Fibroblast of mammary gland (primary cell): ENCODE results near the gene DOCK4.

Source experiments
- DNase-seq: peaks from one replicate; pipeline ENCODE4 v3.0.0-alpha.2; 2010; ENCODE audit warnings: low read depth
- H3K4me3 ChIP-seq: 2 replicates; pipeline ENCODE4 v1.5.1; 2011; ENCODE audit warnings: low read depth, mild to moderate bottlenecking, low read length, moderate library complexity; ENCODE audit not compliant: control insufficient read depth
- CTCF ChIP-seq: conservative IDR thresholded peaks from 2 replicates; pipeline ENCODE4 v1.5.1; 2011; ENCODE audit warnings: low read depth, low read length, inconsistent platforms; ENCODE audit not compliant: control insufficient read depth, insufficient read depth

The DOCK4 gene

GRCh38 chr7:112110175-112110574 lies 96.0 kb downstream of the DOCK4 start:
- TF ChIP-seq CTCF: no peak

GRCh38 chr7:112108981-112109380 lies 97.2 kb downstream of the DOCK4 start:
- DNase-seq: no peak
- TF ChIP-seq CTCF: no peak
- no peak overlapping the region for H3K4me3 ChIP-seq

More at GRCh38 chr7:112110175-112110574, 96.0 kb downstream of the DOCK4 start:
- no peak overlapping the region for H3K4me3 ChIP-seq
- DNase-seq: no peak

DNA sequence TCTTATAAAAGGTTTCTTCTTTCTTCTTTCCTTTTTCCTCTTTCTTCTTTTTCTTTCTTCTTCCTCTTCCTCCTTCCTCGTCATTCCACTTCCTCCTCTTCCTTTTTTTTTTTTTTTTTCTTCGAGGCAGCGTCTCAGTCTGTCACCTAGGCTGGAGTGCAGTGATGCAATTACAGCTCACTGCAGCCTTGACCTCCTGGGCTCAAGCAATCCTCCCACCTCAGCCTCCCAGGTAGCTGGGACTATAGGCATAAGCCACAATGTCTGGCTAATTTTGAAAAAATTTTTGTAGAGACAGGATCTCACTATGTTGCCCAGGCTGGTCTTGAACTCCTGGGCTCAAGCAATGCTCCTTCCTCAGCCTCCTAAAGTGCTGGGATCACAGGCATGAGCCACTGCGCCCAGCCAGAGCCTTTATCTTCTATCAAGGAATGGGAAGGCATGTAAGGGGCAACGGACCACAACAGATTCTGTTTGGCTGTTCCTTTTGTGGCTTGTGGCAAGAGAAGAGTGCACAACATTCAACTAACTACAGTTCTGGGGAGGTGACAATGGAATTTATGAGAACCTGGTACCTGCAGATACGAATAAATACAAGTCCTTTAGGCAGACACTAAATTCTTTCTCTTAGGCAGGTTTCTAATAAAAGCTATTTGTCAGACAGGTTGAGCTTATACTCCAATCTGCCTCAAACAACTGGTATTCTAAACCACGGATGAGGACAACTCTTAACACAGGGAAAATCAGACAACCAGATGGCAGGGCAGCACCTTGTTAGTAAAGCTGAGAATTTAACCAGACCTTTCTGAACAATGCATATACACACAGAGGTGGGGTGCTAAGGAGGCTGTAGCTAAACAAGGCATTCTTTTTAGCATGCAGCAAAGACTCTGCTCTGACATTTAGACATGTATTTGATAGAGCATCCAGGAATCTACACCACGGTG lies 100.3 kb downstream of the DOCK4 start:
- H3K4me3 ChIP-seq: no peak overlapping the region
- TF ChIP-seq CTCF: no peak
- DNase-seq: no peak

DNA sequence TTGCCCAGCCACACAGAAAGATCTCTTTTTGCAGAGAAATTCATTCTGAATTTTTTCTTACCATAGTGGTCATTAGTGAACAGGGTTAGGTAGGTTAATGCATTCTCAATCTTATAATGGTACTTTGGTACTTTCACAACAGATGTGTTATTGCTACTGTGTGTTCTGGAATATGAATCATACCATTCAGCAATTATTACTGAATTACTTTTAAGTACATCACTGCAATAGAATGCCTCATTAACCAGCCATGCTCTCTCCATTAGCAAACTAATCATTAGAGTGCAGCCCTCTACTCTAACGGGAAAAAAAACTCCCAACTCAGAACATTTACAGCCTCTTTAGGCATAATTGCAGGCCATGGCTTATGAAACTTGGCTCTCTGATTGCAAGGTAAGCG lies 102.1 kb downstream of the DOCK4 start:
- no peak overlapping the region for H3K4me3 ChIP-seq
- DNase-seq: peak; percentile 14
- TF ChIP-seq CTCF: no peak

DNA sequence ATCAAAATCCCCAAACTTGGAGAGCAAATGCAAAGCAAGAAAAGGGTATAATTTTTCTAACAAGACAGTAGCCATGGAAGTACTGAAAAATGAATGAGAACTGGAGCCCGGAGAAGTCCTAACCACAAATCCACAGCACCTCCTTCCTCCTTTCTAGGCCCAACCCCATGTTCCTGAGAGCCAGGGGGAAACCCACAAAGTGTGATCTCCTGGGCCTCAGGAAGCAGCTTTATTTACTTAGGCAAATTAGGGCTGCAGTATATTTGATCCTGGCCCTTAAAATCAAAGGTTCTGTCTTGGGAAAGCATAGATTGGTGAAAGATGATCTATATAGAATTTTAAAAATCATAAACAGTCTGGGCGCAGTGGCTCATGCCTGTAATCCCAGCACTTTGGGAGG lies 103.0 kb downstream of the DOCK4 start:
- DNase-seq: peak; percentile 26
- TF ChIP-seq CTCF: no peak
- H3K4me3 ChIP-seq: no peak overlapping the region

DNA sequence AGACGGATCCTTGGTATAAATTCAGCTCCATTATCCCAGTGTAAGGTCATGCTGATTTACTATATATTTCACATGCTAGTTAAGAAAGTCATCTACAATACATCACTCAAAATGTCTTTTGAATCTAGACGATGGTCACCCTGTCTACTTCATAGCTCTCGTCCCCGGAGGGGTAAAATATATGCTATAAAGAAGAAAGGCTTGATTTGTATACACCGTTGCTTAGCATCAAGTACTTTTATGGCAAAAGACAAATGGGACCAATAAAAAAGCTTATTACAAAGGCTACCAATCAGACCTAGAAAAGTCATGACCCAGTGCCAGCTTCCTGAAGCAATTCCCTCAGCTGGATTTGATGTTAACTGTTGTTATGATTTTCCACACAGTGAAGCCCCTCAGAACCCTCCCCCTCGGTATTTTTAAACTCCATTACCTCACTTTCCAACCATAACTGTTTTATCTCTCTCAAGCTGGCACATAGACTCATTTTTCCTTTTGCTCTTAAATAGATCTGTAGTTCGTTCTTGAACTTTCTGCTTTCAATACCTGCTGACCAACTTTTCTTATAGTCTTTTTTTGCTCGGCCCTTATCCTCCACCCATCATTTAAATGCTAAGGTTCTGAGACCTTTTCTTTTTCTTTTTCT lies 104.9 kb downstream of the DOCK4 start:
- no peak overlapping the region for H3K4me3 ChIP-seq
- DNase-seq: no peak
- no peak for TF ChIP-seq CTCF

DNA sequence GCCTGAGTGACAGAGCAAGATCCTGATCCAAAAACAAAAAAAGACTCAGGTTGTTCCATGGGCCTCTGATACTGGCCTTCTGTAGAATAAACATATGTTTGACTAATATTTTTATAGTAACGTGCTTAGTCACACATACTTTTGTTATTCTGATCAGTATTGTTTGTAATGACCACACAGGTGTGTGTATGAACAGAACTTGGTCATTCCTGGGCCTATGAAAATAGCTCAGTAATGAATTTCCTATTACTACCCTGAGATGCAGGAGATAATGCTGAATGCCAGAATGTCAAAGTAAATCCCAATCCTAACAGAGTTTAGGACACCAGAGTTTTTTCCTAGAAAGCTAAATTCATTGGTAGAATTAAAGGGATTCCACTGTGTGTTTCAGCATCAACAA lies 108.7 kb downstream of the DOCK4 start:
- H3K4me3 ChIP-seq: no peak overlapping the region
- DNase-seq: no peak
- no peak for TF ChIP-seq CTCF
